Measurements from ENCODE around the gene BSN. TPM values are rescaled to one million over a fixed set of nuclear protein-coding genes. Genes with fewer than 3 reads are reported as not detected.

Gene BSN
- total RNA-seq, 1 donor from 2014 or later, result 0.55 TPM

DNA sequence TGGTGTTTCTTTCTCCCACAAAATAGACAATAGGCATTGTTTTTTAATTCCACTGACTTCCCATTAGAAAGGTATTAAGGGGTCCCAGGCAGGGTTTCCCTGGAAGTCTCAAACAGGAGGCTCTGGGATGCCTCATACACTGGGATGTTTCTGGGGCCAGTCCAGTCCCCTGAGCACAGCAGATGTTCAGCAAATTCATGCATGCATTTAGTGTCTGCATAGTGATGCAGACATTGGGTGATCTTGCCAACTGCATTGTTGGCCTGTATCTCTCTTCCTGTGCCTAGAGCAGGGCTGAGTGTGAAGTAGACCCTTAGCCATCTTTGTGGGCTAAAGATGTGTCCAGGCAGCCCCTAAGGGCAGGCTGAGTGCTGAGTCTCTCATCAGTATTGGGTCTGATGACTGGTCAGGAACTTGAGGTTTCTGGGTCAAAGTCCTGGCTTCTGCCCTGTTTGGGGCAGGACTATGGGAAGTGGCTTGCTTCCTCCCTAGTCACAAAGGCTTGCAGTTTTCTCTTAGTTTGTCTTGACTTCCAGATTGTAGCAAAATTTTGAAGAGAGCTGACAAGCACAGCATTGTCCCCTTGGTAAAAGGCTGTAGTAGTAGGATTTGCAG is 56.5 kb downstream of the BSN start:
- Histone ChIP-seq H3K36me3 (no peaks in the 10 kb centered on the region), H3K4me3 (no peak overlapping the region), H3K4me1 (peaks cover 18% of the 10 kb centered on the region), H3K27ac (replicated peaks) (no peak overlapping the region), H3K9me3 (replicated peaks) (peaks cover 8% of the 10 kb centered on the region), H3K27me3 (ENCODE audit: low read depth) (no peaks in the 10 kb centered on the region)
- TF ChIP-seq, protein P1, sequence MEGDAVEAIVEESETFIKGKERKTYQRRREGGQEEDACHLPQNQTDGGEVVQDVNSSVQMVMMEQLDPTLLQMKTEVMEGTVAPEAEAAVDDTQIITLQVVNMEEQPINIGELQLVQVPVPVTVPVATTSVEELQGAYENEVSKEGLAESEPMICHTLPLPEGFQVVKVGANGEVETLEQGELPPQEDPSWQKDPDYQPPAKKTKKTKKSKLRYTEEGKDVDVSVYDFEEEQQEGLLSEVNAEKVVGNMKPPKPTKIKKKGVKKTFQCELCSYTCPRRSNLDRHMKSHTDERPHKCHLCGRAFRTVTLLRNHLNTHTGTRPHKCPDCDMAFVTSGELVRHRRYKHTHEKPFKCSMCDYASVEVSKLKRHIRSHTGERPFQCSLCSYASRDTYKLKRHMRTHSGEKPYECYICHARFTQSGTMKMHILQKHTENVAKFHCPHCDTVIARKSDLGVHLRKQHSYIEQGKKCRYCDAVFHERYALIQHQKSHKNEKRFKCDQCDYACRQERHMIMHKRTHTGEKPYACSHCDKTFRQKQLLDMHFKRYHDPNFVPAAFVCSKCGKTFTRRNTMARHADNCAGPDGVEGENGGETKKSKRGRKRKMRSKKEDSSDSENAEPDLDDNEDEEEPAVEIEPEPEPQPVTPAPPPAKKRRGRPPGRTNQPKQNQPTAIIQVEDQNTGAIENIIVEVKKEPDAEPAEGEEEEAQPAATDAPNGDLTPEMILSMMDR (IDR thresholded peaks at IDR 0.05; ENCODE audit: borderline replicate concordance), result no peak
- DNase-seq, result no peak
- intact Hi-C loops (cut with micrococcal nuclease), result no loop called here

DNA sequence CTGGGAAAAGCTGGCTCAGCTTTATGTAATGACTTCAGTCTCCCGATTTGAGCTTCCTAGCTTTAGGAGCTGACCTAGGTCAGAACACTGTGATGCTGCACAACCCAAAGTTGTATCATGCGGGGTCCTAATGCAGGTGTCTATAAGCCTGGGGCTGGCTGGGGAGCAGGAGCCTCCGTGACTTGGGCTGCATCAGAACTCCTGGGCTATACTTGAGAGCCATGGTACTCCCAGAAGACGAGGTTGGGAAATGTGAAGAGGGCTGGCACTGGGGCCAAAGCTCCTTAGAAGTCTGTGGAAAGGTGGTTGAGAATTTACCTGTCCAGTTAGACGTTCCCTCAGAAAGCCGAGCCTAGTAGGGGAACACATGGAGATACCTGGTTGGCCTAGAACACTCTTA is 57.0 kb downstream of the BSN start:
- TF ChIP-seq, protein P1 (IDR thresholded peaks at IDR 0.05; ENCODE audit: borderline replicate concordance), result no peak
- no peak for DNase-seq
- Histone ChIP-seq H3K4me3 (no peak overlapping the region), H3K9me3 (replicated peaks) (peaks cover 8% of the 10 kb centered on the region), H3K4me1 (peaks cover 18% of the 10 kb centered on the region), H3K36me3 (no peaks in the 10 kb centered on the region), H3K27me3 (ENCODE audit: low read depth) (no peaks in the 10 kb centered on the region), H3K27ac (replicated peaks) (no peak overlapping the region)
- intact Hi-C loops (cut with micrococcal nuclease), result no loop called here

DNA sequence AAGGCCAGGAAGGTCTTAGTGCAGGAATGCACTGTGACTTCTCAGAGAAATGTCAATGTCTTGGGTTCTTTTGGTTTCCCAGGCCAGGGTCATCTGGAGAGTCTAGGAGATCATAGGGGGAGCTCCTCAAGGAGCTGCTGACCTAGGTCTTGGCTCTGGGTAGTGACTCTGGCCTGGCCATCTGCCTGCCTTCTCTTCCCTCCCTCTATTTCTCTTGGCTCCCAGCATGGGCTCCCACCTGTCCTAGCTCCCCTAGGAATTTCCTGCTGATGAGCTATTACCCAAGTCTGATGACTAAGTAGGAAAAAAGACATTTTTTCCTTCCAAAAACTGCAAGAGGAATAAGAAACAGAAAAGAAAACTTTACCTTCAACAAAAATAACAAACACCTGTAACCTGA is 57.4 kb downstream of the BSN start:
- no peaks in the 10 kb centered on the region for H3K36me3 ChIP-seq

DNA sequence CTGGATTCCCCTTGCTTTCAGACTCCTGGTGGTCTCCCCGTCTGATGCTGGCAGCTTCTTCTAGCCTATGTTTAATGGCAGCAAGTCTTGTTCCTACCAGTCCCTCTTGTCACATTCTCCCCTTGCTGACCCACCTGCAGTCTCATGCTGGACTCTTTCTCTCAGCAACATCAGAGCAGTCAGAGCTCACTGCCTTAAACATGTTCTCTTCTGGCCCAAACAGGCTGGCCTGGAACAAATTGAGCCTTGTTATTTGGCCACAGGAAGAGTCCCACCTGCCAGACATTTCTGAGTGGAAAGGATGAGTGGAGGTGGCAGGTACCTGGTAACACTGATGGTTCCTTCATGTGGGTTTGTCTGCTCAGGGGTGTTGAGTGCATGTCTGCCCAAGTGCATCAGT is 60.7 kb downstream of the BSN start:
- TF ChIP-seq, protein P1 (IDR thresholded peaks at IDR 0.05; ENCODE audit: borderline replicate concordance), result no peak
- peaks cover 8% of the 10 kb centered on the region for H3K9me3 ChIP-seq (replicated peaks)
- no peaks in the 10 kb centered on the region for H3K36me3 ChIP-seq
- no peak overlapping the region for H3K4me3 ChIP-seq
- H3K27ac ChIP-seq (replicated peaks), result no peak overlapping the region
- no peaks in the 10 kb centered on the region for H3K27me3 ChIP-seq (ENCODE audit: low read depth)
- intact Hi-C loops (cut with micrococcal nuclease), result no loop called here
- no peak for DNase-seq
- H3K4me1 ChIP-seq, result peaks cover 2% of the 10 kb centered on the region

More for the DNA sequence above, 57.4 kb downstream of the BSN start:
- TF ChIP-seq, protein P1 (IDR thresholded peaks at IDR 0.05; ENCODE audit: borderline replicate concordance), result no peak
- intact Hi-C loops (cut with micrococcal nuclease), result no loop called here
- Histone ChIP-seq H3K27ac (replicated peaks) (no peak overlapping the region), H3K9me3 (replicated peaks) (peaks cover 8% of the 10 kb centered on the region), H3K27me3 (ENCODE audit: low read depth) (no peaks in the 10 kb centered on the region), H3K4me3 (no peak overlapping the region), H3K4me1 (peaks cover 17% of the 10 kb centered on the region)
- no peak for DNase-seq

DNA sequence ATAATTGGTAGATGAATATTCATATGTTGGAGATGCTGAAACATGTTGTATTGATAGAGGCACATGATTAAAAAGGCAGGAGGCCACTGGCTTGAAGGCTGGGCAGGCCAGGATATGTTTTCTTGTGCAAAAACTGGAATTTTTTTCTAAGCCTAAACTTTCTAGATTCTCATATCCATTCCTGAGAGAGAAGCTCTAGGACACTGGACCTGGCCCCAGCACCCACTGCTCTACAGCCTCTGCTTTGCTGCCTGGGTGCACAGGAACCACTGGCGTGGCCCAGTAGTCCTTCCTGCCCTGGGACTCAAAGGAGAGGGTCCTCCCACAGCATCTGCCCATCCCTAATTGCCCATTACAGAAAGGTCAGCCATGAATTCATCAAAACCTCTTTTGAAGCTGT is 61.8 kb downstream of the BSN start:
- no peak overlapping the region for H3K27ac ChIP-seq (replicated peaks)
- intact Hi-C loops (cut with micrococcal nuclease), result no loop called here
- no peak overlapping the region for H3K4me3 ChIP-seq

More for the DNA sequence above, 61.8 kb downstream of the BSN start:
- TF ChIP-seq, protein P1 (IDR thresholded peaks at IDR 0.05; ENCODE audit: borderline replicate concordance), result no peak
- Histone ChIP-seq H3K9me3 (replicated peaks) (peaks cover 8% of the 10 kb centered on the region), H3K4me1 (no peaks in the 10 kb centered on the region), H3K27me3 (ENCODE audit: low read depth) (no peaks in the 10 kb centered on the region), H3K36me3 (no peaks in the 10 kb centered on the region)
- DNase-seq, result no peak

Data from left ventricle myocardium inferior (tissue), 1 donor.